Osteoblast (primary cell): ENCODE data around the gene VSTM2L. TPM values are rescaled to one million over a fixed set of nuclear protein-coding genes. Genes with fewer than 3 reads are reported as not detected.

Source experiments
- DNase-seq: peaks from one replicate; pipeline ENCODE4 v3.0.0; 2011; ENCODE audit warnings: low spot score, mixed read lengths; ENCODE audit not compliant: insufficient read length; ENCODE audit errors: missing footprints
- H2AFZ ChIP-seq: 2 replicates; pipeline ENCODE4 v1.6.0; 2011; ENCODE audit warnings: mild to moderate bottlenecking, low read length
- H3K27ac ChIP-seq: 2 replicates; pipeline ENCODE4 v1.5.1; 2011; ENCODE audit warnings: mild to moderate bottlenecking, low read depth, low read length, moderate library complexity
- H3K27me3 ChIP-seq: 2 replicates; pipeline ENCODE4 v1.6.0; 2012; ENCODE audit warnings: mild to moderate bottlenecking, control low read depth, inconsistent platforms, low read length, moderate library complexity; ENCODE audit not compliant: insufficient read depth
- H3K36me3 ChIP-seq: 2 replicates; pipeline ENCODE4 v1.5.1; 2011; ENCODE audit warnings: mild to moderate bottlenecking, low read length, control low read depth, moderate library complexity; ENCODE audit not compliant: insufficient read depth
- H3K4me1 ChIP-seq: 2 replicates; pipeline ENCODE4 v1.5.1; 2011; ENCODE audit warnings: mild to moderate bottlenecking, low read length, control low read depth, moderate library complexity; ENCODE audit not compliant: insufficient read depth
- H3K4me2 ChIP-seq: 2 replicates; pipeline ENCODE4 v1.6.0; 2011; ENCODE audit warnings: mild to moderate bottlenecking, low read length; ENCODE audit not compliant: insufficient read depth
- H3K4me3 ChIP-seq: fragments of 200-600 bp; sonication (generic); 3 replicates; pipeline ENCODE4 v1.5.1; 2012; ENCODE audit warnings: mild to moderate bottlenecking, low read length, inconsistent platforms; ENCODE audit not compliant: insufficient read depth
- H3K79me2 ChIP-seq: 2 replicates; pipeline ENCODE4 v1.6.0; 2012; ENCODE audit warnings: mild to moderate bottlenecking, low read length, control low read depth, inconsistent platforms; ENCODE audit not compliant: insufficient read depth
- H3K9me3 ChIP-seq: 2 replicates; pipeline ENCODE4 v1.5.1; 2011; ENCODE audit warnings: low read depth, low read length, control low read depth
- H4K20me1 ChIP-seq: 2 replicates; pipeline ENCODE4 v1.6.0; 2012; ENCODE audit warnings: mild to moderate bottlenecking, low read length, control low read depth; ENCODE audit not compliant: insufficient read depth
- CTCF ChIP-seq: IDR thresholded peaks from 2 replicates; pipeline ENCODE4 v1.5.1; 2011; ENCODE audit warnings: mild to moderate bottlenecking, low read depth, low read length, moderate library complexity; ENCODE audit errors: extremely low read depth
- total RNA-seq: library from RNA; depleted of rRNA; stranded (reverse); fragments of >200 nt; gene quantifications from 2 replicates; pipeline ENCODE4 v1.2.3, GENCODE V29; 2012

The VSTM2L gene
- total RNA-seq, 1 donor: 2.5 TPM

- no peaks in the 10 kb centered on the region for H3K79me2 ChIP-seq
These were observed 31.2 kb upstream of the VSTM2L start for GRCh38 chr20:37871751-37872150.

GRCh38 chr20:37872161-37872560, 30.8 kb upstream of the VSTM2L start:
- H3K4me1 ChIP-seq: no peaks in the 10 kb centered on the region
- H4K20me1 ChIP-seq: no peaks in the 10 kb centered on the region
- no peak overlapping the region for H2AFZ ChIP-seq
- no peaks in the 10 kb centered on the region for H3K9me3 ChIP-seq
- no peak overlapping the region for H3K4me3 ChIP-seq
- H3K4me2 ChIP-seq: no peak overlapping the region
- no peaks in the 10 kb centered on the region for H3K27me3 ChIP-seq
- no peak for DNase-seq
- no peak for TF ChIP-seq CTCF
- no peaks in the 10 kb centered on the region for H3K79me2 ChIP-seq
- no peak overlapping the region for H3K27ac ChIP-seq
- H3K36me3 ChIP-seq: peaks cover 6% of the 10 kb centered on the region

More at GRCh38 chr20:37871751-37872150, 31.2 kb upstream of the VSTM2L start:
- H3K4me2 ChIP-seq: no peak overlapping the region
- H3K9me3 ChIP-seq: no peaks in the 10 kb centered on the region
- H3K4me3 ChIP-seq: no peak overlapping the region
- peaks cover 6% of the 10 kb centered on the region for H3K36me3 ChIP-seq
- H4K20me1 ChIP-seq: no peaks in the 10 kb centered on the region
- no peak overlapping the region for H2AFZ ChIP-seq
- TF ChIP-seq CTCF: no peak
- DNase-seq: no peak
- no peaks in the 10 kb centered on the region for H3K27me3 ChIP-seq
- no peaks in the 10 kb centered on the region for H3K4me1 ChIP-seq
- H3K27ac ChIP-seq: no peak overlapping the region

GRCh38 chr20:37873884-37874283, 29.0 kb upstream of the VSTM2L start:
- no peak for DNase-seq
- Histone ChIP-seq H4K20me1 (no peaks in the 10 kb centered on the region), H3K27me3 (no peaks in the 10 kb centered on the region), H3K4me2 (no peak overlapping the region), H3K4me1 (no peaks in the 10 kb centered on the region), H3K9me3 (no peaks in the 10 kb centered on the region), H3K27ac (no peak overlapping the region), H3K79me2 (no peaks in the 10 kb centered on the region), H3K4me3 (no peak overlapping the region), H2AFZ (no peak overlapping the region), H3K36me3 (peaks cover 6% of the 10 kb centered on the region)
- no peak for TF ChIP-seq CTCF

GRCh38 chr20:37875460-37876175, 27.3 kb upstream of the VSTM2L start:
- H4K20me1 ChIP-seq: no peaks in the 10 kb centered on the region
- no peak overlapping the region for H3K4me3 ChIP-seq
- H3K27me3 ChIP-seq: no peaks in the 10 kb centered on the region
- no peak overlapping the region for H2AFZ ChIP-seq
- H3K9me3 ChIP-seq: no peaks in the 10 kb centered on the region
- no peak for DNase-seq
- no peaks in the 10 kb centered on the region for H3K4me1 ChIP-seq
- no peak for TF ChIP-seq CTCF
- H3K4me2 ChIP-seq: no peak overlapping the region
- H3K79me2 ChIP-seq: no peaks in the 10 kb centered on the region
- H3K27ac ChIP-seq: no peak overlapping the region
- peaks cover 6% of the 10 kb centered on the region for H3K36me3 ChIP-seq
